Natural killer cell (primary cell): ENCODE data around the gene PRR3. TPM values are rescaled to one million over a fixed set of nuclear protein-coding genes. Genes with fewer than 3 reads are reported as not detected.

ENCODE experiments used
- ATAC-seq, 3 donors: fragments of 150-1000 bp in 2 of 3; fragments of 200-7000 bp in 1 of 3; cut with Tn5 transposase; 1 replicate in 1 of 3; 2 replicates in 2 of 3; pipeline ENCODE4 v1.10.0; 2021; ENCODE audit warnings: mild to moderate bottlenecking in 2 of 3, moderate library complexity in 2 of 3
- DNase-seq, 2 donors: peaks; one replicate each; pipeline versions ENCODE4 v3.0.0 to v3.0.0-alpha.2; 2013 to 2021; ENCODE audit warnings: mixed read lengths in 1 of 2
- H3K27ac ChIP-seq: one replicate; pipeline ENCODE4 v1.5.1; 2013; ENCODE audit warnings: mild to moderate bottlenecking, low read length
- H3K27me3 ChIP-seq: one replicate; pipeline ENCODE4 v1.6.1; 2013; ENCODE audit warnings: low read length; ENCODE audit not compliant: control insufficient read depth, insufficient read depth
- H3K36me3 ChIP-seq: one replicate; pipeline ENCODE4 v1.6.1; 2013; ENCODE audit warnings: low read length; ENCODE audit not compliant: control insufficient read depth, insufficient read depth
- H3K4me1 ChIP-seq: one replicate; pipeline ENCODE4 v1.6.1; 2013; ENCODE audit warnings: low read length; ENCODE audit not compliant: control insufficient read depth, insufficient read depth
- H3K4me3 ChIP-seq: one replicate; pipeline ENCODE4 v1.5.1; 2013; ENCODE audit warnings: low read length
- H3K9me3 ChIP-seq: one replicate; pipeline ENCODE4 v1.6.1; 2013; ENCODE audit warnings: low read length; ENCODE audit not compliant: control insufficient read depth, insufficient read depth
- H3K27ac Mint-ChIP-seq, 2 donors: one replicate each; pipeline ENCODE4 v1.8.0; 2022; ENCODE audit warnings: mild to moderate bottlenecking in 2 of 2, mixed read lengths in 2 of 2, moderate library complexity in 1 of 2
- H3K27me3 Mint-ChIP-seq, 2 donors: one replicate each; pipeline ENCODE4 v1.8.0; 2022; ENCODE audit warnings: low read depth in 2 of 2, mixed read lengths in 2 of 2
- H3K36me3 Mint-ChIP-seq: one replicate; pipeline ENCODE4 v1.8.0; 2022; ENCODE audit warnings: mixed read lengths
- H3K4me1 Mint-ChIP-seq, 2 donors: one replicate each; pipeline ENCODE4 v1.8.0; 2022; ENCODE audit warnings: mixed read lengths in 2 of 2
- H3K4me3 Mint-ChIP-seq: one replicate; pipeline ENCODE4 v1.8.0; 2022; ENCODE audit warnings: mild to moderate bottlenecking, moderate library complexity, mixed read lengths
- H3K9me3 Mint-ChIP-seq, 2 donors: one replicate each; pipeline ENCODE4 v1.8.0; 2022; ENCODE audit warnings: mixed read lengths in 2 of 2
- WGBS: methylation state at CpG from one replicate; pipeline ENCODE4 v1.1.7; 2013; ENCODE audit warnings: missing lambda C conversion rate; ENCODE audit not compliant: insufficient coverage; 5-methylcytosine and 5-hydroxymethylcytosine counted together
- intact Hi-C: fragments of 100-400 bp; cut with micrococcal nuclease; formaldehyde crosslinking; loops from one replicate; pipeline ENCODE4 v1.14.2; 2022
- total RNA-seq, 4 donors: library from RNA; stranded (reverse); fragments of 120-200 nt in 1 of 4; gene quantifications; one replicate each; pipeline versions ENCODE4 v1.2.3 to v1.2.4, GENCODE V29; 2013 to 2022
- TF ChIP-seq, protein P1 (sequence below): fragments of 200-600 bp; IDR thresholded peaks from one replicate; pipeline ENCODE4 v1.8.0; 2022; ENCODE audit warnings: antibody characterized with exemption

The PRR3 gene
- total RNA-seq, 3 donors from 2014 or later (not counting 1 experiment from before 2014, with no cell fraction given): 9.5 to 14.8 (median 13.9) TPM

DNA sequence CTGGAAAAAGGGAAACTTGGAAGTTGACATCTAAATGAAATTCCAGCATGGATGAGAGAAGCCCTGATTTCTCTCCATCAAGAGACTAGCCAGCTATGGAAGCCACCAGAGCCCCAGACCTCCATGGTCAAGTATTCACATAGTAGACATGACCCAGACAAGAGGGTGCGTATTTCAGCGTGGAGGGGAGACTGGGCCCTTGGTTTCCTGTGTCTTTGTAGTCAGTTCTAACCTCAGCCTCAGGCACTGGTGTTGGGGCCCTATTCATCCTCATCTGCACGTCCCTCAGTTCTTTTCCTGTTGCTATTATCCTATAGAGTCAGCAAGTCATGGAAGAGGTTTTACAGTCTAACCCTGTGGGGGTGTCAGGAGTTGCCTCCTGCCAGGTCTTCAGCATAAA is 13.3 kb upstream of the PRR3 start:
- intact Hi-C loops: loop anchor here (1.0 to 5.0 kb wide), 2 partner anchors 61 to 73 kb away; partner anchors contain the start of genes MRPS18B and PPP1R10
- peaks cover 30% of the 10 kb centered on the region for H3K4me1 ChIP-seq
- peak overlapping the region; percentile 28 for H3K27ac ChIP-seq
- H3K27me3 ChIP-seq: no peaks in the 10 kb centered on the region
- peak; percentile 30 to 41 (median 33) for ATAC-seq
- 65% methylated on average over 3 of the region's 3 CpGs for WGBS
- Mint-ChIP-seq H3K9me3 (no peaks in the 10 kb centered on the region), H3K27ac (peak overlapping the region; percentile 65 to 69), H3K4me3 (no peak overlapping the region), H3K4me1 (peaks cover 32 to 34% of the 10 kb centered on the region in 2 donors), H3K27me3 (no peaks in the 10 kb centered on the region), H3K36me3 (peaks cover 8% of the 10 kb centered on the region)
- peak in 1 of 2 donors; percentile 68 for DNase-seq
- no peak overlapping the region for H3K4me3 ChIP-seq
- TF ChIP-seq, protein P1, sequence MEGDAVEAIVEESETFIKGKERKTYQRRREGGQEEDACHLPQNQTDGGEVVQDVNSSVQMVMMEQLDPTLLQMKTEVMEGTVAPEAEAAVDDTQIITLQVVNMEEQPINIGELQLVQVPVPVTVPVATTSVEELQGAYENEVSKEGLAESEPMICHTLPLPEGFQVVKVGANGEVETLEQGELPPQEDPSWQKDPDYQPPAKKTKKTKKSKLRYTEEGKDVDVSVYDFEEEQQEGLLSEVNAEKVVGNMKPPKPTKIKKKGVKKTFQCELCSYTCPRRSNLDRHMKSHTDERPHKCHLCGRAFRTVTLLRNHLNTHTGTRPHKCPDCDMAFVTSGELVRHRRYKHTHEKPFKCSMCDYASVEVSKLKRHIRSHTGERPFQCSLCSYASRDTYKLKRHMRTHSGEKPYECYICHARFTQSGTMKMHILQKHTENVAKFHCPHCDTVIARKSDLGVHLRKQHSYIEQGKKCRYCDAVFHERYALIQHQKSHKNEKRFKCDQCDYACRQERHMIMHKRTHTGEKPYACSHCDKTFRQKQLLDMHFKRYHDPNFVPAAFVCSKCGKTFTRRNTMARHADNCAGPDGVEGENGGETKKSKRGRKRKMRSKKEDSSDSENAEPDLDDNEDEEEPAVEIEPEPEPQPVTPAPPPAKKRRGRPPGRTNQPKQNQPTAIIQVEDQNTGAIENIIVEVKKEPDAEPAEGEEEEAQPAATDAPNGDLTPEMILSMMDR: no peak
- H3K36me3 ChIP-seq: peaks cover 19% of the 10 kb centered on the region
- H3K9me3 ChIP-seq: no peaks in the 10 kb centered on the region

DNA sequence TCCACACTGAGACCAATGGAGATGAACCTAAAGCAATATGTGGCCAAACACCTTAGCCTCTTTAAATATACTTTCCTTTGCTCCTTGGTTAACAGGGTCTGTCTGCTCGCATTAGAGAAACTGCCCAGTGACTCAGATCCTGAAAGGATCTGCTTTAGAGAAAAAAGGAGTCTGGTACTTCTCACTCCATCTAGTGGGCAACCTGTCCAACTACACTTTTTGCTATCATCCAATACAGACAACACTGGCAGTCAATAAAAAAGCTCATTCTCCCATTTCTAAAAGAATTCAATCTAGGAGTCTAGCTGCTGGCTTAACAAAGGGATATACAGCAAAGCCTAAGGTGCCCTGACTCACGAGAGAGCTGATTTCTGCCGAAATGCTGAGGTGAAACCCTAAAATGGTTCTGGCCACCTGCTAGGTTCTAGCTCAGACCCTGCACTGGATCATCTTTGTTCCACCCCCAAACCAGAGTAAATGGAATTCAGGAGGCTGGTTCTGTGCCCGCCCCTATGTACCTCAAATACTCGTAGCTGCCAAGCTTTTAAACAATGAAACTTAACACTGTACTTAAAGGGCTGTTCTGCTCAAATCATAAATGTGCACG is 12.3 kb upstream of the PRR3 start:
- TF ChIP-seq, protein P1: peak; percentile 78
- Histone ChIP-seq H3K4me1 (peaks cover 30% of the 10 kb centered on the region), H3K36me3 (peaks cover 21% of the 10 kb centered on the region), H3K4me3 (no peak overlapping the region), H3K27me3 (no peaks in the 10 kb centered on the region), H3K9me3 (no peaks in the 10 kb centered on the region), H3K27ac (no peak overlapping the region)
- WGBS: 48% methylated on average over 6 of the region's 6 CpGs
- ATAC-seq (peak; percentile 45 to 70 (median 61)), DNase-seq (peak in 1 of 2 donors; percentile 73)
- Mint-ChIP-seq H3K9me3 (no peaks in the 10 kb centered on the region), H3K4me3 (peak overlapping the region; percentile 35), H3K27ac (peak overlapping the region; percentile 65 to 69), H3K4me1 (peaks cover 32 to 34% of the 10 kb centered on the region in 2 donors), H3K36me3 (peaks cover 8% of the 10 kb centered on the region), H3K27me3 (no peaks in the 10 kb centered on the region)
- intact Hi-C loops: loop anchor here (1.0 to 5.0 kb wide), 2 partner anchors 61 to 73 kb away; partner anchors contain the start of genes MRPS18B and PPP1R10

DNA sequence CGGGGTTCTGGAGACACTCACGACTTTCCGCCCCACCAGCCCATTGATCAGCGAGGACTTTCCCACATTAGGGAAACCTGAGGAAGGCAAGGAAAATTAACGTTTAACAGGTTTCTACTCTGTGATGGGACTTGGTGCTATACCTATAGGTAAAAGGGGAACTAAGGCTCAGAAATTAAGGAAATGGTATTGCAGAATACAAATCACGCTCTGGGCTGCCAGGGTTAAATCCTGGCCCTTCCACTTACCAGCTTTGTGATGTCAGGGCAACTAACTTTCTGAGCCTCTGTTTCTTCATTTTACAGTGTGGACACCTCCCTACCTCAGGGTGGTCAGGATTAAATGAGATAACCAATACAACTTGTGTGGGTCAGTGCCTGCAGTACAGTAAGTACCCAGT is 9.6 kb upstream of the PRR3 start:
- TF ChIP-seq, protein P1: no peak
- Mint-ChIP-seq H3K4me1 (peaks cover 24% of the 10 kb centered on the region in 2 donors), H3K4me3 (no peak overlapping the region), H3K27me3 (no peaks in the 10 kb centered on the region), H3K9me3 (no peaks in the 10 kb centered on the region), H3K27ac (no peak overlapping the region), H3K36me3 (peaks cover 26% of the 10 kb centered on the region)
- no peak for ATAC-seq
- 93% methylated on average over 6 of the region's 6 CpGs for WGBS
- Histone ChIP-seq H3K9me3 (no peaks in the 10 kb centered on the region), H3K27me3 (no peaks in the 10 kb centered on the region), H3K36me3 (peaks cover 35% of the 10 kb centered on the region), H3K4me1 (peaks cover 21% of the 10 kb centered on the region), H3K4me3 (no peak overlapping the region), H3K27ac (no peak overlapping the region)
- DNase-seq: no peak
- intact Hi-C loops: no loop called here
